OCI-M2 (cell line): ENCODE data around the gene ADNP2.

ENCODE experiments used
- DNase-seq: peaks from one replicate; lab custom pipeline; 2025; ENCODE audit not compliant: unreplicated experiment; lab: John Stamatoyannopoulos, UW

The ADNP2 gene

DNA sequence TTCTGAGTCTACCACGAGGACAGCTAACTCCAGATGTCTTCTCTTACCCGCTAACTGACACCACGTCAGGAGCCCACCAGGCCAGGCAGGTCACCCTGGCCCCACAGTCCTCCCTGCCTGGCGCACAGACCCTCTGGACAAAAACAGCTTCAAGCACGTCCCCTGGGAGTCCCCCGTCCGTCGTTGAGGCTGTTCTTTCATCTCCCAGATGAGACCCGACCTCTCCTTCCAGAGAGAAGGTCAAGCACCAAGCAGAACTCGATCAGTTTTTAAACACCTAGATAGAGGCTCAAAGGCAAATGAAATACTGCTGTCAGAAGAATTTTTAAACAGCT, 80.4 kb downstream of the ADNP2 start:
- DNase-seq, result no peak
